ENCODE measurements around the gene PCYT2.

- TF ChIP-seq CTCF (conservative IDR thresholded peaks at IDR 0.05) (no peak), ZFX (IDR thresholded peaks at IDR 0.05) (no peak)
Measured at GRCh38 chr17:81888105-81888987, 22.9 kb downstream of the PCYT2 start.
